Measurements from ENCODE around the gene TMEM170B.

The TMEM170B gene

DNA sequence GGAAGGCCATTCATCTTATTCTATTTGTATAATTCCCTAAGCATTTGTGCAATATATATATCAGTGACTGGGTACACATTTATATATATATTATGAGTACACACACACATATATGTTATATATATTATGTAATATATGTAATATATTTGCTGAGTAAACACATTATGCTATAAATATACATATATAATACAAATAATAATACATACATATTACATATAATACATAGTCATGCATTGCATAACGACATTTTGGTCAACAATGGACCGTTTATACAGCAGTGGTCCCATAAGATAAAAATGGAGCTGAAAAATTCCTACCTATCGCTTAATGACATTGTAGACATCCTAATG, 11.4 kb upstream of the TMEM170B start:
- no peaks in the 10 kb centered on the region for H3K9me3 ChIP-seq
- no peaks in the 10 kb centered on the region for H4K20me1 ChIP-seq
- no peak overlapping the region for H3K4me3 ChIP-seq
- no peak overlapping the region for H3K4me2 ChIP-seq
- no peaks in the 10 kb centered on the region for H3K36me3 ChIP-seq
- H3K4me1 ChIP-seq = no peaks in the 10 kb centered on the region
- H3K27me3 ChIP-seq = no peaks in the 10 kb centered on the region
- H3K9ac ChIP-seq = no peak overlapping the region
- no peak for TF ChIP-seq Cebpa-rat (IDR thresholded peaks at IDR 0.05)
- H3K27ac ChIP-seq = no peak overlapping the region

DNA sequence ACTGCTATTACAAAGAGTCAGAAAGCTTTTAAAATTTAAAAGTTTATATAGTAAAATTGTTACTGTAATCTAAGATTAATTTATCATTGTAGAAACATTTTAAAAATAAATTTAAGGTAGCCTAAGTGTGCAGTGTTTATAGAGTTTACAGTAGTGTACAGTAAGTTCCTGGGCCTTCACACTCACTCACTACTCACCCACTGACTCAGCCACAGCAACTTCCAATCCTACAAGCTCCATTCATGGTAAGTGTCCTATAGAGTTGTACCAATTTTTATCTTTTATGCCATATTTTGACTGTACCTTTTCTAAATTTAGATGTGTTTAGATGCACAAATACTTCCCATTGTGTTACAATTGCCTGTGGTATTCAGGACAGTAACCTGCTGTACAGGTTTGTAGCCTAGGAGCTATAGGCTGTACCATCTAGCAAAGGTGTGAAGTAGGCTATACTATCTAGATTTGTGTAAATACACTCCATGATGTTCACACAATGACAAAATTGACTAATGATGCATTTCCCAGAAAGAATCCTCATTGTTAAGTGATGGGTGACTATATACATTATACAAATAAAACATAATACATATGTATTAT, 10.2 kb upstream of the TMEM170B start:
- no peaks in the 10 kb centered on the region for H4K20me1 ChIP-seq
- no peaks in the 10 kb centered on the region for H3K36me3 ChIP-seq
- no peak overlapping the region for H3K4me2 ChIP-seq
- TF ChIP-seq Cebpa-rat (IDR thresholded peaks at IDR 0.05) = no peak
- no peaks in the 10 kb centered on the region for H3K27me3 ChIP-seq
- no peak overlapping the region for H3K27ac ChIP-seq
- H3K9me3 ChIP-seq = no peaks in the 10 kb centered on the region
- no peak overlapping the region for H3K9ac ChIP-seq
- H3K4me3 ChIP-seq = no peak overlapping the region
- no peaks in the 10 kb centered on the region for H3K4me1 ChIP-seq

DNA sequence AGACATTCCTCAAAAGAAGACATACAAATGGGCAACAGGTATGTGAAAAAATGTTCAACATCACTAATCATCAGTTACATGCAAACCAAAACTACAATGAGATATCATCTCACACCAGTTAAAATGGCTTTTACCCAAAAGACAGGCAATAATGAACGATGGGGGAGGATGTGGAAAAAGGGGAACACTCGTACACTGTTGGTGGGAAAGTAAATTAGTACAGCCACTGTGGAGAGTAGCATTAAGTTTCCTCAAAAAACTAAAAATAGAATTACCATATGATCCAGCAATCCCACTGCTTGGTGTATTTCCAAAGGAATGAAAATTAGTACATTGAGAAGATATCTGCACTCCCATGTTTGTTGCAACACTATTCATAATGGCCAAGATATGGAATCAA, 8.6 kb upstream of the TMEM170B start:
- no peaks in the 10 kb centered on the region for H3K27me3 ChIP-seq
- H3K9ac ChIP-seq = no peak overlapping the region
- H3K4me3 ChIP-seq = no peak overlapping the region
- TF ChIP-seq Cebpa-rat (IDR thresholded peaks at IDR 0.05) = no peak
- no peak overlapping the region for H3K27ac ChIP-seq
- H3K36me3 ChIP-seq = no peaks in the 10 kb centered on the region
- no peaks in the 10 kb centered on the region for H4K20me1 ChIP-seq
- no peaks in the 10 kb centered on the region for H3K4me1 ChIP-seq
- H3K4me2 ChIP-seq = no peak overlapping the region
- no peaks in the 10 kb centered on the region for H3K9me3 ChIP-seq

DNA sequence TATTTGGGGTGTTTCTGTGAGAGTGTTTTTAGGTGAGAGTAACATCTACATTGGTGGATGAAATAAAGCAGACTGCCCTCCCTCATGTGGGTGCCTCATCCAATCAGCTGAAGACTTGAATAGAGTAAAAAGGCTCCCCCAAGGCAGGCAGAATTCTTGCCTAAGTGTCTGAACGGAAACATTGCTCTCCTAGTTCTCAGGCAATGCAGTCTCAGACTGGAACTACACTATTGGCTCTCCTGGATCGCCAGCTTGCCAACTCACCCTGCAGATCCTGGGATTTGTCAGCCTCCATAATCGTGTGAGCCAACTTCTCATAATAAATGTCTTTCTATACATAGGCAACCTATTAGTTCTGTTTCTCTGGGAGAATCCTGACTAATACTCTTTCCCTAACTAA, 5.5 kb upstream of the TMEM170B start:
- no peak for TF ChIP-seq Cebpa-rat (IDR thresholded peaks at IDR 0.05)

DNA sequence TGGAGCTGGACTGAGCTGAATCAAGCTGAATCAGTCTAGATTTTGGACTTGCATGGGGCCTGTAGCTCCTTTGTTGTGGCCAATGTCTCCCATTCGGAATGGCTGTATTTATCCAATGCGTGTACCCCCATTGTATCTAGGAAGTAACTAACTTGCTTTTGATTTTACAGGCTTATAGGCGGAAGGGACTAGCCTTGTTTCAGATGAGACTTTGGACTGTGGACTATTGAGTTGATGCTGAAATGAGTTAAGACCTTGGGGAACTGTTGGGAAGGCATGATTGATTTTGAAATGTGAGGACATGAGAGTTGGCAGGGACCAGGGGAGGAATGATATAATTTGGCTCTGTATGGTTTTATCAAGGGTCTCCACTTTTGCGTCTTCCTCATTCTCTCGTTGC, 3.0 kb upstream of the TMEM170B start:
- peaks cover 13% of the 10 kb centered on the region; the same call in 1 of the 2 replicates for H3K4me1 ChIP-seq
- no peak for TF ChIP-seq Cebpa-rat (IDR thresholded peaks at IDR 0.05)
- no peaks in the 10 kb centered on the region for H3K36me3 ChIP-seq
- H3K27me3 ChIP-seq = peaks cover 17% of the 10 kb centered on the region
- H3K9me3 ChIP-seq = no peaks in the 10 kb centered on the region
- H3K4me3 ChIP-seq = no peak overlapping the region
- H3K4me2 ChIP-seq = no peak overlapping the region
- H3K27ac ChIP-seq = no peak overlapping the region
- H3K9ac ChIP-seq = no peak overlapping the region
- 0 out of 2 replicates have a peak, but pooled peaks cover 9% of the 10 kb centered on the region for H4K20me1 ChIP-seq

More for the DNA sequence above, 5.5 kb upstream of the TMEM170B start:
- no peaks in the 10 kb centered on the region for H4K20me1 ChIP-seq
- no peak overlapping the region for H3K4me3 ChIP-seq
- no peaks in the 10 kb centered on the region for H3K36me3 ChIP-seq
- no peak overlapping the region for H3K4me2 ChIP-seq
- no peak overlapping the region for H3K9ac ChIP-seq
- no peak overlapping the region for H3K27ac ChIP-seq
- no peaks in the 10 kb centered on the region for H3K9me3 ChIP-seq
- no peaks in the 10 kb centered on the region for H3K27me3 ChIP-seq
- H3K4me1 ChIP-seq = peaks cover 7% of the 10 kb centered on the region; the same call in 1 of the 2 replicates

DNA sequence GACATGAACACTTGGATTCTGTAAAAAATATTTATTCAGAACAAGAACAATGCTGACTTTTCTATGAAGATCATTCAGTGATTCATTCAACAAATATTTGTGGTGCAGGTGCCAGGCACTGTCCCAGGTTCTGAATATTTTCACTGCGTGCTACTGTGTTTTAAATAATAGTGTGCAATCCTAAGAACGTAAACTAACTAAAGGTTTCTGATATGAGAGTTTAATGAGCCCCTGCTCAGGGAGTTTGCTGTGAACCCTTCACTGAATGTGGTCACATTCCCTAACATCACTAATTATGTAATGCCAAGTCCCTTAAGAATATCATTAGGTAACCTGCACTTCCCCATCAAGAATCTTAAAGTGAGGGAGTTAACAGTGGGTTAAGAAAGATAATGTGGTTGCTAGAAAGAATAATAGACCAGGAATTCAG, 1.7 kb upstream of the TMEM170B start:
- Histone ChIP-seq H3K4me2 (no peak overlapping the region), H3K4me3 (no peak overlapping the region), H3K27me3 (peaks cover 22% of the 10 kb centered on the region), H4K20me1 (0 out of 2 replicates have a peak, but pooled peaks cover 17% of the 10 kb centered on the region), H3K9me3 (no peaks in the 10 kb centered on the region), H3K27ac (no peak overlapping the region), H3K36me3 (no peaks in the 10 kb centered on the region), H3K4me1 (peaks cover 13% of the 10 kb centered on the region; the same call in 1 of the 2 replicates), H3K9ac (no peak overlapping the region)
- TF ChIP-seq Cebpa-rat (IDR thresholded peaks at IDR 0.05) = no peak

DNA sequence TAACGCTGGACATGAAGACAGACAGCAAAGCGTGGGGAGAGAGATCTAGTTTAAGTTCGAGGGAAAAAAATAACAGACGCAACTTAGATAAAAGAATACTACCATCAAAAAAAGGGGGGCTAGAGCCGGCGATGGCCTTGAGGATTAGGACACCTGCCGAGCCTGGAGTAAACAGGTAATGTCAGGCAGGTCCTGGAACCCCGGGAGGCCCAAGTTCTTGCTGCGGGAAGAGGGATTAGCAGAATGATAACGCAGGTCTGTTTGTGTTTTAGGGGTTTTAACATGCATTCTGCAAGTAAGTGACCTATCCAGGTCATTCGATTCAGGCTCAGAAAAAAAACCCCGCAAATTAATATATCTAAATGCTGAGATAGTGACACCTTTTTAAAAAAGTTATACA, 754 bp upstream of the TMEM170B start:
- Histone ChIP-seq H3K27ac (no peak overlapping the region), H3K9ac (peak overlapping the region; percentile 83)

DNA sequence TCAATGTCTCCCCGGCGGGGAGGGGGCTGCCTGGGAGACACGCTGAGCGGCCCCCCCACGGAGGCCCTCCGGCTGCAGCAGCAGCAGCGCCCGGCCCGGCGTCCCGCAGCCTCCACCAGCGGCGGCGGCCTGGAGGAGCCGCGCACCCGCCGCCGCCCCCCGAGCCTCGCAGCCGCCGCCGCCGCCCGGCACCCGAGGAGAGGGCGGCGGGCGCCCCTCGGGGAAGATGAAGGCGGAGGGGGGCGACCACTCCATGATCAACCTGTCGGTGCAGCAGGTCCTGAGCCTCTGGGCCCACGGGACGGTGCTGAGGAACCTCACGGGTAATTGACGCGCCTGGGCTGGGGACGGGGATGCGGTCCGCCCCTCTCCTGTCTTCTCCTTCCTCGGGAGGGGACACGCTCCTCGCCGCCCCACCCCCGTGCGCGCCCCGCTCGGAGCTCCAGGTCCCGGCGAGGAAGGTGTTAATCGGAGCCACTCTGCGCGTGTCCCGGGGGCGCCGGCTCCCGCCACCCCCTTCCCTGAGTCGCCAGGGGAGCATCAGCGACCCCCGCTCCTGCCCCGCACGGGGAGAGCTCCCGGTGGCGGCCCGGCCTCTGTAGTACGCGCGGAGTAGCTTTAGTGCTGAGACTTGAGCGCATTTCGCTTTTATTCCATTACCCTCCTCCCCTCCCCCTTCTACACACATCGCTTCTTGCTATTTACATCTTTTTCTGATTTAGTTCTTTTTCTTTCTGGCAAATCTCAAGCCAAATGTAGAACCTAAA, 686 bp downstream of the TMEM170B start:
- Histone ChIP-seq H3K9ac (peak overlapping the region; percentile 83), H3K36me3 (no peaks in the 10 kb centered on the region), H3K4me3 (peak overlapping the region; percentile 98), H3K4me2 (peak overlapping the region; percentile 90), H3K9me3 (no peaks in the 10 kb centered on the region), H3K4me1 (peaks cover 13% of the 10 kb centered on the region; the same call in 1 of the 2 replicates), H4K20me1 (0 out of 2 replicates have a peak, but pooled peaks cover 17% of the 10 kb centered on the region), H3K27ac (peak overlapping the region; percentile 61), H3K27me3 (peaks cover 22% of the 10 kb centered on the region)
- TF ChIP-seq Cebpa-rat (IDR thresholded peaks at IDR 0.05) = no peak

More for the DNA sequence above, 754 bp upstream of the TMEM170B start:
- Histone ChIP-seq H3K9me3 (no peaks in the 10 kb centered on the region), H4K20me1 (0 out of 2 replicates have a peak, but pooled peaks cover 17% of the 10 kb centered on the region), H3K4me3 (peak overlapping the region; percentile 98), H3K4me1 (peaks cover 13% of the 10 kb centered on the region; the same call in 1 of the 2 replicates), H3K36me3 (no peaks in the 10 kb centered on the region), H3K4me2 (peak overlapping the region; percentile 86), H3K27me3 (peaks cover 22% of the 10 kb centered on the region)
- no peak for TF ChIP-seq Cebpa-rat (IDR thresholded peaks at IDR 0.05)

DNA sequence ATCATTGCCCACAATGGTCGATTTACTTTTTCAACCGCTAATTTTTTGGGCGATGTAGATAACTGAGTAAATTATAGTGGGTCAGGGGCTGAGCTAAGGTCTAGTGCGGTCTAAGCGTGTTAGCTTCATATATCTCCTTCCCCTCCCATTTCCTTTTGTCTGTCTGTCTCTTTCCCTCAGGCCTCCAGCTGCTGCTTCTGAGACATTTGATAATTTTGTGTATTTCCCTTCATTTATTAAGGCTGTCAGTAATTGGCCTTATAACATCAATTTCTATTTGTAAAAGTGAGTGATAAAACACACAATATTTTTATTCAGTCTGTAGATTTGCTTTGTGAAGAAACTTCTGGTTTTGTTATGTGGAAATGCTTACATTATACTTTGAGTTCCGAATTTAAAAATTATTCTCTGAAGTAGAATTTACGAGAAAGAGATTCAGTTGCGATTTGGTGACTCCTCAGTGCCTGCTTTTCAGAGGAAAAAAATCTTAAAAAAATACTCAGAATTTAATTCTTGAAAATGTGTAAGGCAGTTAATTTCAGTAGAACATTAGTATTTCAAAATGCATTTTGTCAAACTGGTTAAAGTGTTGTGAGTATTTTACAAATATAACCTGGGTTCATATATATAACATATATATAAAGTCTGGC, 1.4 kb downstream of the TMEM170B start:
- H3K9ac ChIP-seq = peak overlapping the region; percentile 83

More for the DNA sequence above, 1.4 kb downstream of the TMEM170B start:
- peak overlapping the region; percentile 98 for H3K4me3 ChIP-seq
- peaks cover 22% of the 10 kb centered on the region for H3K27me3 ChIP-seq
- H4K20me1 ChIP-seq = 0 out of 2 replicates have a peak, but pooled peaks cover 17% of the 10 kb centered on the region
- H3K4me2 ChIP-seq = peak overlapping the region; percentile 90
- H3K36me3 ChIP-seq = no peaks in the 10 kb centered on the region
- no peaks in the 10 kb centered on the region for H3K9me3 ChIP-seq
- H3K4me1 ChIP-seq = peaks cover 13% of the 10 kb centered on the region; the same call in 1 of the 2 replicates
- no peak for TF ChIP-seq Cebpa-rat (IDR thresholded peaks at IDR 0.05)
- no peak overlapping the region for H3K27ac ChIP-seq
